8988T (cell line): ENCODE measurements around the gene ADGRV1.

Experiments used
- DNase-seq: peaks from one replicate; pipeline ENCODE4 v3.0.0; 2011

Gene ADGRV1

DNA sequence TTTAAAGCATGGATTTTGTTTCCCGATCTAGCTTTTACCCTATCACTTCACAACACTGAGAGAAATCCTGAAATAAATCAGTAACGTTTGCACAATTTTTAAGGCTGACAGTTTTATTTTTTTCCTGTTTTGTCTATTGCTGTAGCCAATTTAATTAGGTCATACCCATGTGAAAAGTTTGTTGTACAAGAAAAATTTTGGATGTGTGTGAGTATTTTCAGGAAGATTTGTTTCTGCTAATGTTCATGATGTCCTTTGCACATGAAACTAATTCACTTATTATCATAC is 586.7 kb downstream of the ADGRV1 start:
- no peak for DNase-seq

DNA sequence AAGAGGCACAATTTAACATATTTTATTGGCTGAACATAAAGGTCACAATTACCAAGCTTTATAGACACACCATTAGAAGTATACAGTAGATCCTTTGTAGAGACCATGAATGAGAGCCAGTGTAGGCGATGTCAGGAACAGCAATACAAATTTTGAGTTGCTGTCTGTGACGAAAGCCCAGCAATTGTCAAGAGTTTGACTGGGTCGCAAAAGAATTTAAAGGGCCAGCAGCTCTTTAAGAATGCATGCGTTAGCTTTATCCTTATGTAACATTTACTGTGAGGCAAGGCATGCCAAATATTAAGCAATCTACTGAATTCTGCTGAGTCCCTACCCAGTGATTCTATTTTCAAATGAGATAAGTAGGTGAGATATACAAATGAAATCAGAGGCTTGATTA is 587.6 kb downstream of the ADGRV1 start:
- no peak for DNase-seq

DNA sequence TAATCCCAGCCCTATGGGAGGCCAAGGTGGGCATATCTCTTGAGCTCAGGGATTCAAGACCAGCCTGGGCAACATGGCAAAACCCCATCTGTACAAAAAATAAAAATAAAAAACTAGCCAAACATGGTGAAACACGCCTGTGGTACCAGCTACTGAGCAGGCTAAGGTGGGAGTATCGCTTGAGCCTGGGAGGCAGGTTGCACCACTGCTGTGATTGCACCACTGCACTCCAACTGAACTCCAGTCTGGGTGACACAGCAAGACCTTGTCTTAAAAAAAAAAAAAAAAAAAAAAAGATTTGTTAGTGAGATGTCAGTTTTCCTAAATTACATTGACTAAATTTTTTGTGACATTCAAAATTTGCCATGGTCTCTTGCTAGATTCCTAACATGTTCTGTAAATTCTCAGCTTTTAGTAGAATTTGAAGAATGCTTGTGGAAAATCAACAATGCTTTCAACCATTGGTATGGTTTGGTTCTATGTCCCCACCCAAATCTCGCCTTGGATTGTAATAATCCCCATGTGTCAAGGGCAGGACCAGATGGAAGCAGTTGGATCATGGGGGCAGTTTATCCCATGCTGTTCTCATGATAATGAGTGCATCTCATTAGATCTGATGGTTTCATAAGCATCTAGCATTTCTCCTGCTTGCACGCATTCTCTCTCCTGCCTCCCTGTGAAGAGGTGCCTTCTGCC is 588.5 kb downstream of the ADGRV1 start:
- no peak for DNase-seq

DNA sequence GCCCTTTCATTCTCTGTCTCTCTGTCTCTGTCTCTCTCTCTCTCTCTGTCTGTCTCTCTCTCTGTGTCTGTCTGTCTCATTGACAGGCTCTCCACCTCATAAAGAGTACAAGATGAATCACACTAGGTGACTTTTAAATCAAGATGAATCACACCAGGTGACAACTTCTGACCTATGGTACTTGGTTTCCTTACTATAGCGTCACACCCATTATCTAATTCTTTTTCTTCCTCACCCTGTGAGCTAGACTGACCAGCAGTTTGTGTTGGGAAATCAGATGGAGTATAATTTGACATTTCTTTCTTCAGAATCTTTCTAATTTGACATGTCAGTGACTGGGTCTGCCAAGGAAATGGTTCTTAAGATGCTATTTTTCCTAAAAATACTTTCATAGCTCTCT is 591.6 kb downstream of the ADGRV1 start:
- no peak for DNase-seq

DNA sequence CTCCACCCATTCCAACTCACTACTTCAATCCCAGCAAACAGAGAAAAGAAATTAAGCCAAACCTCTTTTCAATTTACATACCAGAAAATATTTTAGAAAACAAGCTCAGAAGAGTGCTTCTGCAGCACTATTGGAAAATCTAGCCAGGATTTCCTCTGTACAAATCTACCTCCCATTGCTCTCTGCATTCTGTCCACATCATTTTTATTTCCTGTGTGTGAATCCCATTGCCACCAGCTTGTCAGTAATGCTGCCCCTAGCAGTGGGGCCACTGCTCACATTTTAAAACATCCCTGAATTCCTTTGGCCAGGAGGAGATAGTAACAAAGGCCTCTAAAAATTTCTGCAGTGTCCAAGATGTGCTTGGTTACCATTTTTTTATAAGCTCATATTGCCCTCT is 592.0 kb downstream of the ADGRV1 start:
- DNase-seq, result no peak

DNA sequence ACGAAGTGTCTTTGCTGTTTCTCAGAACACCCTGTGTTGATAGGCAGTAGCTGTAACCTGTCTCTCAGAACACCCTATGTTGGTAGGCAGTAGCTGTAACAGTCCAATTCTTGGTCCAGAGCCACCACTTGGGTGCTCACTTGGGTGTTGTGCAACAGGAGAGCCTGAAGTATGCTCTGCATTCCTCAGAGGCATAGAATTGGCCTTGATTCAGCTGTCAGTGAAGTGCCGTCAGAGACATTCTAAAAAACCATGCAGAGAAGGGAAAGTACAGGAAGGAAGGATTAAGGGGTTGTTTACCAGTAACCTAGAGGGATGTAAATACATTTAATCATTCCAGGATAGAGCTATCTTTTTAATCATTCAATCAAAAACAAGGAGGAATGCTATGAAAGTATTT is 593.4 kb downstream of the ADGRV1 start:
- DNase-seq, result no peak

DNA sequence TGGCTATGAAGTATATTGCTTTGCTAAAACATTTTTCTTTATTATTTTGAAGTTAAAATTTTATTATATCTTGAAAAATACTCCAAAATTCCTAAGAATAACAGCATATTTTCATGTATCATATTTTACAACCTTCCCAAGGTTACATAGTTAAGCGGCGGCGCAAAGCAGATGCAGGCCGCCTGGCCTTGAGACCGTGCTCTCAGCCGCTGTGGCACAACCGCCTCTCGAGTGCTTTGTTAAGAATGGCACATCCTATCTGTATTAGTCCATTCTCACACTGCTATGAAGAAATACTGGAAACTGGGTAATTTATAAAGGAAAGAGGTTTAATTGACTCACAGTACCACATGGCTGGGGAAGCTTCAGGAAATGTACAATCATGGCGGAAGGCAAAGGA is 595.7 kb downstream of the ADGRV1 start:
- no peak for DNase-seq

DNA sequence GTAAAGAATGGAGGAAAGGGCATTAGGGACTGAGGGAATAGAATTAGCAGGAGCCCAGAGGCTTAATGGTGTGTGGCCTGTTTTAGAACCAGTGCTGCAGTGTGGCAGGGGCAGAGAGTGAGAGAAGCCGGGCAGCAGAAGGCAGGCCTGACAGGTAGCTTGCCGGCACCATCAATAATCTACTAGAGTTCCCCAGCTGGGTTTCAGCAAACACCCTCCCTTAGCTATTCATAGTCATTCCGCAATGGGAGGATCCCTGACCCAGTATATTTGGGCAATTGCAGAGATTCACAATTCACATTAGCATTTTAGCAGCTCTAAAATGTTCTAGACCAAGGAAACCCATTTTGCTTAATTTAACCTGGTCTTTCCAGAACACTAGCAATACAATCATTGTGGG is 596.7 kb downstream of the ADGRV1 start:
- no peak for DNase-seq

DNA sequence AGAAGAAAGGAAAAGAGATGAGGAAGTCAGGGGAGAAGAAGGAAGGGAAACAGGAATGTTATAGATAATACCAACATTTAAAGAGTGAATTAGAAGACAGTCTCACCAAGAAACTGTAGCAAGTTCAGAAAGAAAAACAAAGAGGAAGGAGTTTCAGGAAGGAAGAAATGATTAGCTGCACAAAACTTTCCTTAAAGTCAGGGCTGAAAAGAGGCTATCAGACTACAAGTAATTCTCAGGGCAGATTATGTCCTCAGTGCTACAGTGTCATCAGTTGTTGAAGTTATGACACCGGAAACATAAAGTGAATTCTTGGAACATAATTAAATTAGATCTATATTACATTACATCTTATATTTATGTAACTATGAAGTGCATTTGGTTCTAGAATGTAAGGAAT is 597.6 kb downstream of the ADGRV1 start:
- DNase-seq, result no peak

DNA sequence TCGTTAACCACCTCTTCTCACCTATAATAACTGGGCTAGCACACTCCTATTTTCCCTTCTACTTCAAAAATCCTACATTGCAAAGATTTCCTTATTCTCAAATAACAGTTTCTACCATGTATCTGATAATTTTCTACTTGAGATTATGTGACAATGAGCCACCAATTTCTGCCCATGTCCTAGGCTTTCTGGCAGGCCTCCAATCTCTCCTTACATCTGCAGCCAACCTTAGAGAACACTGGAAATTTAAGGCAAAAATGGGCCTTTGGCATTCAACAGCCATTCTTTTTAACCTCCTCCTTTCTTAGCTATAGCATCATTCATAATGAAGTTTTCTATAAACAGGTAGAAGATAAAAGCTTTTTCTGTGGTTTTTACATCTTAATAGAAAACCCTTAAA is 599.4 kb downstream of the ADGRV1 start:
- no peak for DNase-seq

DNA sequence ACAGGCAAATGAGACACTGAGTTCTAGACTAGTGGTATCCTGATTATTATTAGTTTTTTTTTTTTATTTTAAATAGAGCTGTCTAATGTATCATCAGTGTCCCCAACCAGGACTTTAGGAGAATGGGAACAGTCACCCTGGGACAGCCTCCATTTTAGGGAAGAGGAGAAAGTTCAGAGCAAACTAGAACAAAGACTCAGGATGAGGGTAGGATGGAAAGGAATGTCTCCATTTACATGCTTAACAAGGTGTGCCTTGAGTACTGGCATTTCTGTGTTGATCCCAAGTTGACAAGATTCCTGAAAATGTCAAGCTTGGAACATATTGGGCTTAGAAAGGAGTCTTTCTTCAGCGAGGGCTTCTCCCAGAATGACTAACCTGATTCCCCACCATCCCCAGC is 601.0 kb downstream of the ADGRV1 start:
- DNase-seq, result no peak

DNA sequence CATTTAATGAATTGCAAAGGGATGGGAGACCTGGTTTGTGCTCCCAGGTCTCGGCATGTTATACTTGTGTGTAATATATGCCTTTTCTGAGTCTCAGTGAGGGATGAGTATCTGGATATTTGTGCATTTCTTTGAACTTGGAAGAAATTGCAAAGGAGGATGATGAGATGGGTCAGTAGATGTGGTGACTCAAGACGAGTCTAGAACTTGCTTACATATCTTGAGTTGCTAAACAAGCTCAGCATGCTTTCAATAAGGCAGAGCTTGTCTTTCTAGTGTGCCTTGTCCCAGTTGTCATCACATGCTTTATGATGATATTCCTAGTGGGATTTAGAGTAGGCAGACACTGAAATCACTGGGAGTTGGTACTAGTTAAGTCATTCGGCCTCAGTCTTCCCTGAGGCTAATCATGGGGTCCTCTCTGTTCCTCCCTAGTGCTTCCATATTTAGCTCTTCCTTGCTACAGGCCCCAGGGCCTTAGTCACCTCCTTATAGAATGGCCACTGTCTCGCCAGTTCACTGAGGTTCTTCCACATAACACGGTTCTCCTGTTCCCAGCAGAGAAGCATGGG is 602.2 kb downstream of the ADGRV1 start:
- no peak for DNase-seq

DNA sequence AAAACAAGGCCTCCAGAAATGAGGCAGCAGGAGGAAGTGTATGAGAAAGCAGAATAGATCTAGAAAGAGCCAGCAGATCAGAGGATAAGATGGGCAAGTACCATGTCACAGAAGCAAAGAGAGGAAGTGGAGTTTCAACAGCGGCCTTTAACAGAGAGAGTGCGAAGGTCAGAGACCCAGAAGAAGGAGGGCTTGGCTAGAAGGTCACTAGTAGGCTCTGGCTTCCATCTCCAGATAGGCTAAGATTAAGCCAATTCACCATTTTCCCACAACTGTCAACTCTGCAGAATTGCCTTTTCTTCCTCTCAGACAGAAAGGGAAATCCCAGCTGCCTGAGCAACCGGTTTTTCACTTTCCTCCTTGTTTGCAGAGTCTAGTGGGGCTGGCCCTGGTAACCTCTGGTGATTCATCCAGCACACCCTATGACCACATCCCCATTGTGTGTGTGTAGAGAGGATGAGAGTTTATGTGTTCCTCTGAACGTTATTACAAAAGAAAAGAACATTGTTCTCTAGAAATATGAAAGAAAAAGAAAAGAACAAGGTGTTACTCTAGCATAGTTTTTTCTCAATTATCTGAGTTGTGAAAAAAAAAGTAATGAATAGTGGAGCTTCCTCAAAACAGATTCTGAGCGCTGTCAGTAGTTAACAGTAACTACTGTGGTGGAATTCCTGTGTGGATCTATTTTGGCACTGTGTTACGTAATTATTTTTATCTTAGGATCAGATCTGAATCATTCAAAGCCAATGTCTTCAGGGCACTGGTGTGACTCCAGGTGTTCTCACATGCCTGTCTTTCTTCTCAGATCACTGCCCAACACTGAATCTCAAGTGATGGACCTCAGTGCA is 604.2 kb downstream of the ADGRV1 start:
- no peak for DNase-seq

DNA sequence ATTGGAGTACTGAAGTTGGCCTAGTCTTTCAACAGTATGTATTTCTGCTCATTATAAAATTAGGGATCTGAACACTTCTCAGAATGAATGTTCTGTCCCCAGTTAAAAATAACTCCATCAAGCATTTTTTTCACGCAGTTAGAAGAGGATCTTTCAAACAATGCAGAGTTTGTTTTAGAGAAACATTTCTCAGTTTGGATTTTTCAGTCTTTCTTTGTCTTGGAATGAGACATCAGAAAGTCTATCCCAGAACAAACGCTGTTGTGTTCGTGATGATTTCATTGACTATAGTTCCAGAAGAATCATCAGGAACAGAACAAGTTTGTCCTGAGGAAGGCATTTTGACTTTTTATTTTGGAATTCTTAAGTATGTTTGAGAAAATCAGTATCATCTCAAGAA is 605.8 kb downstream of the ADGRV1 start:
- no peak for DNase-seq

DNA sequence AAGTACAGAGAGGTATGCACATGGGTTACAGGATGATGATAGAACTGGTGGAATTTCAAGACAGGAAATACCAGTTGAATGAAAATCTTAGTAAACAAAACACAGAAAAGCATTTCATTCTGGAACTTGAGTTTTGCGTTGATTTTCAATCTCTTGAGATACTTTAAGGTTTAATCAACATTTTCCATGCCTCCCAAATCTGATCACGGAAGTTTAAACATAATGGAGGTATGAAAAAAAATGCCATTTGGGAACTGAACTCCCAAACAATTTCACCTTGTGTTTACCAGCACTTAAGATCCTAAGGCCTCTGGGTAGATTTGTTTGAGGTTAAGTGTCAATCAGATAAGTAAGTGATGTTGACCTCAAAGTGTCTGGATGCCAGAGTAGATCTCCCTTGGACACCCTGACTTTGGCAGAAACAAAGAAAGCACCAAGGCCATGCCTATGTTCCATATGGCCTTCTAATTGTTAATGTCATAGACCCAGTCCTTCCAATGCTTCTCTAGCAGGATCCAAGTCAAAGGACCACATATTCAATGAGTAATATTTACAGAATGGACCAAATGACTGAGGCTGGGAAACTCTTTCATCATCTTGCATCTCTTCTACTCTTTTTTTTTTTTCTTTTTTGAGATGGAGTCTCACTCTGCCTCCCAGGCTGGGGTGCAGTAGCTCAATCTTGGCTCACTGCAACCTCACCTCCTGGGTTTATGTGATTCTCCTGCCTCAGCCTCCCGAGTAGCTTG is 607.6 kb downstream of the ADGRV1 start:
- no peak for DNase-seq

DNA sequence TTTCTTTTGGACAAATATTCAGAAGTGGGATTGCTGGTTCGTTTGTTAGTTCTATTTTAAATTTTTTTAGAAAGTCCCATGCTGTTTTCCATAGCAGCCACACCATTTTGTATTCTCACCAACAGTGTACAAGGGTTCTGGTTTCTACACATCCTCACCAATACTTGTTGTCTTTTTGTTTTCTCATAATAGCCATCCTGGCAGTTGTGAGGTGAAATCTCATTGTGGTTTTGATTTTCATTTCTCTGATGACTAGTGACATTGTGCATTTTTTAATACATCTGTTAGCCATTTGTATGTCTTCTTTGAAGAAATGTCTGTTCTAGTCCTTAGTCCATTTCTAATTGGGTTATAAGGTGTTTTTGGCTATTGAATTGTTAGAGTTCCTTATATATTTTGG is 610.3 kb downstream of the ADGRV1 start:
- no peak for DNase-seq

DNA sequence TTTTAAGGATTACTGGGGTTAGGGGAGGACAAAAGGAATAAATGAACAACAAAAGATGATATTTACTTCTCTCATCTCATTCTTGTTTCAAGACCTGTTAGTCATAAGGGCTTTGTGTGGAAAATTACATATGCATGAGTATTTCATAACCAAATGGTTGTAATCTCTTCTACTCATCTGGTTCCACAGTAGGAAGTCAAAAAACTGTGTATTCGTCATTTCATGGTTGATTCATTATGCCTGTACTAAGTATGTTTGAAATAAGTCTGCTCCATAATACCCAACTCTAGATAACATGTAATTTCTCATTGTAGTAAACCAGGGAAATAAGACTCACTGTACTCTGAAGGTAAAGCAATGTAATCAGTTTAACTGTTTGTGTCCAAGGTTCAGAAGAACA is 611.7 kb downstream of the ADGRV1 start:
- no peak for DNase-seq

DNA sequence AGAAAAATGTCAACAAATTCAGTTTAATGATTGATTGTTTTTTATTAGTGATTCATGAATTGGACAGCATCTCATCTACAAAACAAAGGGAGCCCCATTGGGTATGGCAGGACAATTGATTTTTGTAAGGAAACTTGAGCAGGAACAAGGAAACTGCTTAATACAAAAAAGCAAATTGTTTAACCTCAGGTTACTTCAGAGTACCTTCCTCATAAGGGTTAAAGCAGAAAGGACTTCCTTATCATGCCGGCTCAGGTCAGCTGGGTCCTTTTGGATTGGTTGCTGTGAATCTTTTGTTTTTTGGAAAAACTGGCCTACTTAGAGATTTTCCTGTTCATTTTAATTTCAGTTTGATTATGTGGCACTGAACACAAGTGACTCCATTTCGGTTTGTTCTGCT is 612.7 kb downstream of the ADGRV1 start:
- DNase-seq, result no peak

DNA sequence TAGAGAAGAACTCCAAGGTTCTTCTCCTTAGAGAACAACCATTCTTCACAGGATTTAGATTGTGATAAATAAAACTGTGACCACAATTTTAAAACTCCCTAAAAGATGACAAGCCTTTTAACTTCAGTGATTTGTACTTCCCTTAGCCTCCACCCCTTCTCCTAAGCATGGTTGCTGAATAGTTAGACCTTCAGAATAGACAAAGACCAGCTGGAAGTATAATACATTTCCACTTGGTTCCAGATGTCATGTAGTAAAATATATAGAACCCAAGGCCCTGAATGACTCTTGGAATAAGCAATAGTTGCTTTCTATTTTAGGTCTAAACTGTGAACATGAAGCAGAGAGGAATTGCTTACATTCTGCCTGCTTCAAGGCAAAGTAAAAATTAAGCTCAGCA is 615.8 kb downstream of the ADGRV1 start:
- no peak for DNase-seq

DNA sequence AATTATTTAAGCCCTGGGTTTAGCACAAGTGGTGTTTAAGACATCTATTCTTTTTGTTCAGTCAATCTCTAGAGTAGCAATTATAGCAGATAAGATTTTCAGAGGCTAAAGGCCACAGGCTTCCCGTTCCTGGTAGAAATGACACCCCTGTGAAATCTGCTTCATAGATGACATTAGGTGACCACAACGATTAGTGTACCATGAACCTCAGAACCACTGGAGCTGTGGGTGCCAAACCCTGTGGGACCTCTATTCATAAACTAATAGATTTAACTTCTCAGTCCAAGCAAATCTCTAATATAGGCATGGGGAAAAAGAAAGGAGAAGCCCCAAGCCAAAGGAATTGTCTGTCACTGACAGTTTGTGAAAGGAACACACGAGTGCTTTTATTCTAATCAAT is 617.1 kb downstream of the ADGRV1 start:
- no peak for DNase-seq

DNA sequence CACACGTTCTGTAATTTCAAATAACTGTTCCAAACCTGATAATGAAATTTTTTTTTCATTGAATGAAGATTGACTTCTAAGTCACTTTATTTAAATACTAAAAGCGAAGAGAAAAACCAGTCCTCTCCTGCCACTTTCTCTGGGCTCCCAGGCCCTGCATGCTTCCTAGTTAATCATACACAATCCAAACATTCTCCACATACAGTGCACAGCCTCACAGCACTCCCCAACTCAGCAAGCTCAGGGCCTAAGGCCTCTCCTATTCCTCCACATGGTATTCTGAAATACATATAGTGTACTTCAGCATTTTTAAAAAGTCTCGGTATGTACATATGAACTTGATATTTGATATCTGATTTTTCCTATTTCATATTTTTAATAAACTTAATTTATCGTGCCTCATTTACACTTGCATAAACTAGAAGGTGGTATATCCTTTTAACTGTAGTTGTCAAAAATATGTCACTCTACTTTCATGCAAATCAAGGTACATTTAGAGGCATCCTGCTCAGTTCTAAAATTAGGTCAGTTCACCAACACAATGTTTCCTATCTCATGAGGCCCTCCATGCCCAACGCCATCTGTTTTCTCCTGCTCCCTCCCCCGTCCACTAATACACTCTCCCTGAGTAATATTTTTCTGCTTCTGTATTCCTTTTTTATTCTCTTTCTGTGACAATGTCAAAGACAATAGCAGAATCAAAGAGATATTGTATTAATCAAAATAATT is 617.9 kb downstream of the ADGRV1 start:
- DNase-seq, result no peak

DNA sequence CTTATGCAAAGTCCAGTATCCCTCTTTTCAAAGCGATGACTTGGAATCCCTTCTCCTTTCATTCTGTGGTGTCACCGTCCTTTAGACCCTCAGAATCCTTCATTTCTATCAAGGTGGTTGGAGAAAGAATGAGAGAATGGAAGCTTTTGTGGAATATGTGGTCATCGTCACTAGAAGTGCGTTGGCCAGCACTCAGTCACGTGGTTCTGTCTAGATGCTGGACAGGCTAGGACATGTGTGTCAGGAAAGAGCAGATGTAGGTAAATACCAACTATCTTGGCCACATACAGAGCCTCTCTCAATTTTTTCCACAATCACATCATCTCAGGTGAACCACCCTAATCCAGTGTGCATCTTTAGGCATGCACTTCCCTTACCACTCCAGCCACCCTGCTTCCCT is 618.5 kb downstream of the ADGRV1 start:
- no peak for DNase-seq

DNA sequence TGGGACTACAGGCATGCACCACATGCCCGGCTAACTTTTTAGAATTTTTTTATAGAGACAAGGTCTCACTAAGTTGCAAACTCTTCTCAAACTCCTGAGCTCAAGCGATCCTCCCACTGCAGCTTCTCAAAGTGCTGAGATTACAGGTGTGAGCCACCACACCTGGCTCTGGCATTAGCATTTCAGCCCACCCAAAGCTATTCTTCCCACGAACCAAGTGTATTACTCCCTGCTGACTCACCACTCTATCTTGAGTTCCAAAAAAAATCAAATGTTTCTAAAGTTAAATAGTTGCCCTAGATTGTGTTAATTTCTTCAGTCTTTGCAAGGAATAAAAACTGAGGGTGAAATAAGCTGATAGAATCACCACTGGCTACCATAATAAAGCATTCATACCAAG is 619.0 kb downstream of the ADGRV1 start:
- no peak for DNase-seq
